ENCODE measurements around the gene NOP58.

NOP58 gene

DNA sequence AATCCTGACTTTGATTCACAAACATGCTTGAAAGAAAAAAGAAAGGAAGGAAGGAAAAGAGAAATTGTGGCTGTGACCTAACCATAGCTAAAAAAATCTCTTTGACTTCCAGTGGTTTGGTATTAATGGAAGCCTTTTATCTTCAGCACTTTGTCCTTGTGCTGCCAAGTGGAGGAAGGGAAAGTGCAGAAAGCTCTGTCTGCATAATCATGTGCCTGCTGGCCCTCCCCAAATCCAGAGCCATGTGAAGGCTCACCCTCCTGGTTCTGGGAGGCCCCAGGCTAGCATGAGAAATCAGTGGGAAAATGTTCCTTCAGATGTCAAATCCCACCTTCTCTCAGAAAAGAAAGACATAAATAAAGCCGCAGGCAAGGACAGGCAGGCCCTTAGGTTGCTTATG lies 62.3 kb downstream of the NOP58 start:
- TF ChIP-seq, protein P1, sequence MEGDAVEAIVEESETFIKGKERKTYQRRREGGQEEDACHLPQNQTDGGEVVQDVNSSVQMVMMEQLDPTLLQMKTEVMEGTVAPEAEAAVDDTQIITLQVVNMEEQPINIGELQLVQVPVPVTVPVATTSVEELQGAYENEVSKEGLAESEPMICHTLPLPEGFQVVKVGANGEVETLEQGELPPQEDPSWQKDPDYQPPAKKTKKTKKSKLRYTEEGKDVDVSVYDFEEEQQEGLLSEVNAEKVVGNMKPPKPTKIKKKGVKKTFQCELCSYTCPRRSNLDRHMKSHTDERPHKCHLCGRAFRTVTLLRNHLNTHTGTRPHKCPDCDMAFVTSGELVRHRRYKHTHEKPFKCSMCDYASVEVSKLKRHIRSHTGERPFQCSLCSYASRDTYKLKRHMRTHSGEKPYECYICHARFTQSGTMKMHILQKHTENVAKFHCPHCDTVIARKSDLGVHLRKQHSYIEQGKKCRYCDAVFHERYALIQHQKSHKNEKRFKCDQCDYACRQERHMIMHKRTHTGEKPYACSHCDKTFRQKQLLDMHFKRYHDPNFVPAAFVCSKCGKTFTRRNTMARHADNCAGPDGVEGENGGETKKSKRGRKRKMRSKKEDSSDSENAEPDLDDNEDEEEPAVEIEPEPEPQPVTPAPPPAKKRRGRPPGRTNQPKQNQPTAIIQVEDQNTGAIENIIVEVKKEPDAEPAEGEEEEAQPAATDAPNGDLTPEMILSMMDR (IDR thresholded peaks at IDR 0.05; ENCODE audit: low read depth, low read length, missing control alignments) = no peak
- H3K4me3 ChIP-seq (replicated peaks; ENCODE audit: low read depth, low read length) = no peak overlapping the region

DNA sequence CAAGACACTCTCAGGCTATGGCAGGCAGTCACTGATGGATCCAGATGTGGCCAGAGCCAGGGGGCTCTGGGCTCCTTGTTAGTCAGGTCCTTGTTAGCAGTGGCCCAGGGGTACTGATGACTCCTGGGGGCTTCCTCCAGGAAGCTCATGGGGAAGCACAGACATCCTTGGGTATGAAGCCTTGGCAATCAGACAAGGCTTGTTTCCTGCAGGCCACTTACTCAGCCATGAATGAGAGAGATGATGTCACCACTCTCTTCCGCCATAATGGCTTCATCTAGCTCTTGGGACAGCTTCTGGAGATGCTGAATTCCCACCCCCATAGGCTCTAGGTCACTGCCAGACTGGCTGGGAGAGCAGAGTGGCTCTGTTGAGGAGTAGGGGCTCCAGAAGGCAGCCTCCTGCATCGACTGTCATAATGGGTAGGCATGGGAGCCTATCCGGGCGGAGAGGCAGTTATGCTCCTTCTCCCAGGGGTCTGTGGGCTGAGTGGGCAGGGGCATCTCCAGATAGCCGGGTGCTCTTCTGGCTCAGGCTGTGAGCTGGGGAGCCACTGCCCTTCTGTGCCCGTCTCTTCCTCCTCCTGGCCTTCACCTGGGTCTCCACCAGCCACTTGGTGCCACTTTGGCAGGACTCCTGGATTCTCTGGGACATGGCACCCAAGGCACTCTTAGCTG lies 70.4 kb downstream of the NOP58 start:
- DNase-seq (ENCODE audit: extremely low read depth, low read depth) = no peak
- H3K4me3 ChIP-seq (replicated peaks; ENCODE audit: low read depth, low read length) = no peak overlapping the region
- TF ChIP-seq, protein P1 (IDR thresholded peaks at IDR 0.05; ENCODE audit: low read depth, low read length, missing control alignments) = no peak

More for the DNA sequence above, 62.3 kb downstream of the NOP58 start:
- DNase-seq (ENCODE audit: extremely low read depth, low read depth) = no peak

DNA sequence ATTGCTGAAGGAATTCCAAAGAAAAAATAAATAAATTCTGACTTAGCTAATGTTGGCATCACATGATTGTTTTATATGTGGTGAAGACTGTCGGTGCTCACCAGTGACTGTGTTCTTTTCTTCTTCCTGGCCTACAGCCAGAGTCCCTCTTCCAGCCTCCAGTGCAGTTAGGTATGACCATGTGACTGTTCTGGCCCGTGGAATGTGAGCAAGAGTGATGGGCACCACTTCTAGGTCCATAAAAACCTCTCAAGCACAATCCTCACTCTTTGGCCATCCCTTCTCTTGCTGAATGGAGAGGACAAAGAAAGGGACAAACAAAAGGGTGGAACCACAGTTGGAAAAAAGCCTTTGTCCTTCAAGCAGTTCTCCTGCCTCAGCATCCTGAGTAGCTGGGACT lies 71.6 kb downstream of the NOP58 start:
- H3K4me3 ChIP-seq (replicated peaks; ENCODE audit: low read depth, low read length) = no peak overlapping the region
- TF ChIP-seq, protein P1 (IDR thresholded peaks at IDR 0.05; ENCODE audit: low read depth, low read length, missing control alignments) = no peak
- DNase-seq (ENCODE audit: extremely low read depth, low read depth) = no peak

DNA sequence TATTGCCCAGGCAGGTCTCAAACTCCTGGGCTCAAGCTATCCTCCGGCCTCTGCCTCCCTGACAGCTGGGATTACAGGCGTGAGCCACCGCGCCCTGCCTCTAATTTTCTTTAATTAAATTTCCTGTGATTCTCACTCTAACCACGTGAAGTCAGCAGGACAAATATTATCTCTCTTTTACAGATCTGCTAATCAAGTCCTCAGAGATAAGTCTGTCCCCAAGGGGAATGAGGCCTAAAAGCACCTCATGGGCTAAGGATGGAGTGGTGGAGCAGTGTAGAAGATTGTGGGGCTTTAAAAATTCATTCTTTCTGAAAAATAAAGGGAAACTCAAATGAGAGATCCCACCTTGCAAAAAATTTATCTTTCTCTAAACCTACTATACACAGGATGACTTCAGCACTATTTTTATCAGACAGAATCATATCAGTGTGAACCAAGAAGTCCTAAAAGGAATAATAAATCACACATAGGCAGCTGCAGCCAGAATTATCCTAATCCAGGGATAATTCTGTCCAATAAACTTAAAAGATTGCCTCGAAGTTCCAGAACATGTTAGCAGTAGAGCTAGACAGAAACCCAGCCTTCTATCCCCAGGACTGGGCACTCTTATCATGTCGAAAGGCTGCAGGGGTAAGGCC lies 72.3 kb downstream of the NOP58 start:
- DNase-seq (ENCODE audit: extremely low read depth, low read depth) = no peak
- no peak overlapping the region for H3K4me3 ChIP-seq (replicated peaks; ENCODE audit: low read depth, low read length)
- TF ChIP-seq, protein P1 (IDR thresholded peaks at IDR 0.05; ENCODE audit: low read depth, low read length, missing control alignments) = no peak

DNA sequence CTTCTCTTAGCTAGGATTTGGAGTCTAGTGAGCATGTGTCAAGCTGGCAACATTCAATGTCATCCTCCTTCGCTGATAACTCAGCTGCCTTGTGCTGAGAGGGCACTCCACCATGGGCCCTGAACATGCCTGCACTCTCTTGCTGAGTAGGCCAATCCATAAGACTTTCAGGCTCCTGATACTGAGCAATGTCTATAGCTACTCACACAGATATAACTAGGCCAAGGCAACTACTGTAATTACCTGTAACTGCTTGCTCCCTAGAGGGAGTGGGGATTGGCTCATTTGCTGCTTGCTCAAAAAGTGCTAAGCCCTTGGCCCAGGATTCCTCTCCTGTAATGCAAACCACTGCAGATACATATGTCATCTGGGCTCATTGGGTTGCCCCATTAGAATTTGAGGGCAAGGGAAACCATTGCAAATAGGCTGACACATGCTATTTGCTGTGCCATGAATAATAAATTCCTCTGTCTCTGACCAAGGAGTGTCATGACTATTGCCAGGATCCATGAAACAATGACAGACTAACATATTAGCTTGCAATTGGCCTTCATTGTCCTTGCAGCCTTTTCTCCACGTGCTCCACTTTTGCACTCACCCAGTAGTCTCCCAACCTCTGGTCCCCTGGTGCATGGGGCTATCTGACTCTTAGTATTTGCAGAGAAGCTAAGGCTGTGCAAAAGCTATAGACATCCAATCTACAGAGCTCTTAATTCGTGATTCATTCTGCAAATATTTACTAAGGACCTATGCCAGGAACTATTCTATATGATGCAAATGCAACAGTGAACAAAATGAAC lies 73.7 kb downstream of the NOP58 start:
- TF ChIP-seq, protein P1 (IDR thresholded peaks at IDR 0.05; ENCODE audit: low read depth, low read length, missing control alignments) = no peak
- no peak overlapping the region for H3K4me3 ChIP-seq (replicated peaks; ENCODE audit: low read depth, low read length)
- DNase-seq (ENCODE audit: extremely low read depth, low read depth) = no peak

DNA sequence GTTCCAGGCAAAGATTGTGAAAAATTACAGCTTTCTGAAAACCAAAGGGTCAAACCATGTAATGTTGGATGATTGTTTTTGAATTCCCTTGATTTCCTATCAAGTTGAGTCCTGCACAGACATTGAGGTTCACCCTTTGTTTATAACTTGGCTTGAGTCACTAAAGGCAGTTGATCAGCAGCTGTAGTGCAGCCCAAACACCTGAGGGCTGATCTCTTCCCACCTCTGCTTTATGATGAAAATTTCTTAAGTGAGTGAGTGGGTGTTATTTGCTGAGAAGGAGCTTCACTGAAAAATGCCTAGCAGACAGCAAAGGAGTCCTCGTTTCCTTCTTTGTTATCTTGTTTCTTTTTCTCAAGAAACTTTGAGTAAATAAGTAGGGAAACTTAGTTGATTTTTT lies 78.6 kb downstream of the NOP58 start:
- H3K4me3 ChIP-seq (replicated peaks; ENCODE audit: low read depth, low read length) = no peak overlapping the region
- TF ChIP-seq, protein P1 (IDR thresholded peaks at IDR 0.05; ENCODE audit: low read depth, low read length, missing control alignments) = no peak
- no peak for DNase-seq (ENCODE audit: extremely low read depth, low read depth)

Data from HFF-Myc (cell line).